Stomach (tissue), 9 donors: ENCODE measurements around the gene DCXR. TPM values are rescaled to one million over a fixed set of nuclear protein-coding genes. Genes with fewer than 3 reads are reported as not detected.

Experiments used
- DNase-seq, 2 donors: peaks; one replicate each; pipeline versions ENCODE4 v3.0.0 to v3.0.0-alpha.2; 2013 to 2019
- H3K27ac ChIP-seq, 5 donors: fragments of 200-600 bp in 4 of 5; sonication (generic) in 4 of 5; one replicate each; pipeline ENCODE4 v1.5.1; 2013 to 2019; ENCODE audit warnings: mild to moderate bottlenecking in 1 of 5, moderate library complexity in 1 of 5
- H3K27me3 ChIP-seq, 3 donors: fragments of 200-600 bp; sonication (generic); one replicate each; pipeline ENCODE4 v1.5.1; 2017 to 2019; ENCODE audit warnings: mixed run types in 1 of 3
- H3K36me3 ChIP-seq, 4 donors: fragments of 200-600 bp; sonication (generic); 1 replicate in 3 of 4; 2 replicates in 1 of 4; pipeline ENCODE4 v1.5.1; 2016 to 2019
- H3K4me1 ChIP-seq, 4 donors: fragments of 200-600 bp; sonication (generic); one replicate each; pipeline ENCODE4 v1.5.1; 2016 to 2019
- H3K4me3 ChIP-seq, 4 donors: fragments of 200-600 bp; sonication (generic) in 3 of 4; one replicate each; pipeline ENCODE4 v1.5.1; 2016 to 2019; ENCODE audit warnings: mild to moderate bottlenecking in 1 of 4
- H3K9me3 ChIP-seq, 4 donors: fragments of 200-600 bp; sonication (generic); one replicate each; pipeline ENCODE4 v1.5.1; 2016 to 2019
- CTCF ChIP-seq, 7 experiments: fragments of 450-650 bp in 4 of 7; fragments of 200-600 bp in 3 of 7; sonication (generic) in 3 of 7; IDR thresholded peaks; one replicate each; pipeline ENCODE4 v1.5.1; 2016 to 2019; ENCODE audit warnings: antibody characterized with exemption in 7 of 7, control low read depth in 2 of 7, mild to moderate bottlenecking in 1 of 7
- EP300 ChIP-seq: sonication (generic); formaldehyde crosslinking; IDR thresholded peaks from one replicate; pipeline ENCODE4 v1.6.1; 2017; ENCODE audit warnings: antibody characterized with exemption
- POLR2A ChIP-seq, 4 donors: fragments of 450-650 bp; IDR thresholded peaks; one replicate each; pipeline ENCODE4 v1.6.1; 2016; ENCODE audit warnings: antibody characterized with exemption in 4 of 4, control low read depth in 2 of 4, mild to moderate bottlenecking in 1 of 4, moderate library complexity in 1 of 4
- POLR2AphosphoS5 ChIP-seq, 3 donors: sonication (generic); formaldehyde crosslinking; IDR thresholded peaks; one replicate each; pipeline ENCODE4 v1.6.1; 2016; ENCODE audit warnings: antibody characterized with exemption in 3 of 3
- WGBS, 5 donors: extraction: QIAGEN DNeasy Blood & Tissue Kit in 3 of 5; methylation state at CpG; one replicate each; pipeline versions ENCODE4 v1.1.5 to v1.1.7; 2013 to 2018; 5-methylcytosine and 5-hydroxymethylcytosine counted together
- intact Hi-C: fragments of 100-400 bp; cut with DNase I; formaldehyde crosslinking; loops from one replicate; pipeline ENCODE4 v1.15.1; 2023; ENCODE audit warnings: low total_unique reads
- polyA plus RNA-seq, 3 donors: library from polyadenylated mRNA; stranded (reverse); fragments of 200-250 nt; gene quantifications; one replicate each; pipeline ENCODE4 v1.2.3, GENCODE V29; 2013
- total RNA-seq, 5 donors: library from RNA; depleted of rRNA; stranded (reverse); fragments of >200 nt; gene quantifications; one replicate each; pipeline versions ENCODE4 v1.1.0 to v1.2.3, GENCODE V29; 2014 to 2016
- donor health status: healthy with polysubstance abuse.
- donor health status: Bipolar disorder and iron deficiency.
- donor health status: healthy.

The DCXR gene
- total and polyA plus RNA-seq, 8 donors = 11.1 to 461 (median 231) TPM

- WGBS, 5 donors = 0% methylated on average over 9 to 42 of the region's 42 CpGs; no CpG with 5 or more reads in 1 of the 5 donors
- H3K27ac ChIP-seq = peak within 1 kb of the TSS; percentile 81 to 90 (median 88)
These were observed 14.5 kb downstream of the DCXR start, which contains the start of gene LRRC45 for GRCh38 chr17:82022981-82023446. Gene LRRC45 (plus strand): TSS chr17:82023305. CDS start chr17:82023644, 339 bp downstream.

GRCh38 chr17:82022310-82022980 lies 15.1 kb downstream of the DCXR start, which contains the start of gene CENPX:
Gene CENPX (minus strand): TSS chr17:82022878. CDS start chr17:82022861, 17 bp downstream.
- H3K4me1 ChIP-seq = peaks cover 40 to 68% (median 62%) of the 10 kb centered on the region in 4 donors
- H3K27me3 ChIP-seq = no peaks in the 10 kb centered on the region
- 0 to 1% (median 1%) methylated on average over 27 to 64 of the region's 64 CpGs for WGBS, 5 donors
- DNase-seq = no peak
- H3K27ac ChIP-seq = peak within 1 kb of the TSS; percentile 81 to 90 (median 88)
- H3K9me3 ChIP-seq = no peaks in the 10 kb centered on the region
- intact Hi-C loops = no loop called here
- TF ChIP-seq CTCF (IDR thresholded peaks at IDR 0.05) (no peak), POLR2A (IDR thresholded peaks at IDR 0.05) (peak in 1 of 4 donors; percentile 45), EP300 (no peak), POLR2AphosphoS5 (IDR thresholded peaks at IDR 0.05) (peak in 2 of 3 donors; percentile 57 to 76)
- peak within 1 kb of the TSS; percentile 79 to 98 (median 88) for H3K4me3 ChIP-seq
- peaks cover 0 to 29% (median 20%) of the 10 kb centered on the region in 4 donors for H3K36me3 ChIP-seq

More at GRCh38 chr17:82022981-82023446, 14.5 kb downstream of the DCXR start, which contains the start of gene LRRC45:
- Histone ChIP-seq H3K36me3 (peaks cover 0 to 29% (median 20%) of the 10 kb centered on the region in 4 donors), H3K4me1 (peaks cover 40 to 65% (median 61%) of the 10 kb centered on the region in 4 donors), H3K27me3 (no peaks in the 10 kb centered on the region), H3K4me3 (peak within 1 kb of the TSS; percentile 79 to 98 (median 88)), H3K9me3 (no peaks in the 10 kb centered on the region)
- TF ChIP-seq POLR2A (IDR thresholded peaks at IDR 0.05) (no peak), EP300 (no peak), POLR2AphosphoS5 (IDR thresholded peaks at IDR 0.05) (peak in 1 of 3 donors; percentile 29)
- DNase-seq = peak; percentile 100
- intact Hi-C loops = no loop called here

- TF ChIP-seq POLR2A (IDR thresholded peaks at IDR 0.05) (no peak), CTCF (IDR thresholded peaks at IDR 0.05) (no peak), POLR2AphosphoS5 (IDR thresholded peaks at IDR 0.05) (no peak), EP300 (no peak)
- Histone ChIP-seq H3K36me3 (peaks cover 0 to 24% (median 17%) of the 10 kb centered on the region in 4 donors), H3K27ac (peak overlapping the region; percentile 81 to 90 (median 88)), H3K4me3 (peak overlapping the region; percentile 79 to 98 (median 88)), H3K9me3 (no peaks in the 10 kb centered on the region), H3K27me3 (no peaks in the 10 kb centered on the region), H3K4me1 (peaks cover 40 to 68% (median 63%) of the 10 kb centered on the region in 4 donors)
- WGBS, 5 donors = 3 to 10% (median 6%) methylated on average over 4 to 10 of the region's 10 CpGs
- intact Hi-C loops = no loop called here
- DNase-seq = no peak
These were observed 15.6 kb downstream of the DCXR start for GRCh38 chr17:82021900-82022309.

GRCh38 chr17:82021107-82021899 lies 16.2 kb downstream of the DCXR start:
- H3K27me3 ChIP-seq = no peaks in the 10 kb centered on the region
- H3K36me3 ChIP-seq = peaks cover 0 to 21% (median 15%) of the 10 kb centered on the region in 4 donors
- no peaks in the 10 kb centered on the region for H3K9me3 ChIP-seq
- H3K27ac ChIP-seq = peak overlapping the region; percentile 81 to 90 (median 88)
- 15 to 29% (median 18%) methylated on average over 18 to 25 of the region's 25 CpGs for WGBS, 5 donors
- H3K4me3 ChIP-seq = peak overlapping the region; percentile 79 to 98 (median 88)
- H3K4me1 ChIP-seq = peaks cover 40 to 70% (median 64%) of the 10 kb centered on the region in 4 donors
- TF ChIP-seq POLR2A (IDR thresholded peaks at IDR 0.05) (no peak), POLR2AphosphoS5 (IDR thresholded peaks at IDR 0.05) (peak in 1 of 3 donors; percentile 49), CTCF (IDR thresholded peaks at IDR 0.05) (peak in 5 of 7 experiments; percentile 50 to 90 (median 62)), EP300 (no peak)
- peak; percentile 81 to 89 for DNase-seq
- intact Hi-C loops = no loop called here
